AML-193 (cell line): Measurements from ENCODE around the gene TMEM132E.
"Not testable (repeated sequence)": the region's sequence is repeated elsewhere in the genome, so short reads cannot be mapped to it uniquely, and the experiment has no call there.

Experiments
- DNase-seq, 2 experiments: peaks; one replicate each; lab custom pipeline; 2025; lab: John Stamatoyannopoulos, UW

TMEM132E gene, protein sequence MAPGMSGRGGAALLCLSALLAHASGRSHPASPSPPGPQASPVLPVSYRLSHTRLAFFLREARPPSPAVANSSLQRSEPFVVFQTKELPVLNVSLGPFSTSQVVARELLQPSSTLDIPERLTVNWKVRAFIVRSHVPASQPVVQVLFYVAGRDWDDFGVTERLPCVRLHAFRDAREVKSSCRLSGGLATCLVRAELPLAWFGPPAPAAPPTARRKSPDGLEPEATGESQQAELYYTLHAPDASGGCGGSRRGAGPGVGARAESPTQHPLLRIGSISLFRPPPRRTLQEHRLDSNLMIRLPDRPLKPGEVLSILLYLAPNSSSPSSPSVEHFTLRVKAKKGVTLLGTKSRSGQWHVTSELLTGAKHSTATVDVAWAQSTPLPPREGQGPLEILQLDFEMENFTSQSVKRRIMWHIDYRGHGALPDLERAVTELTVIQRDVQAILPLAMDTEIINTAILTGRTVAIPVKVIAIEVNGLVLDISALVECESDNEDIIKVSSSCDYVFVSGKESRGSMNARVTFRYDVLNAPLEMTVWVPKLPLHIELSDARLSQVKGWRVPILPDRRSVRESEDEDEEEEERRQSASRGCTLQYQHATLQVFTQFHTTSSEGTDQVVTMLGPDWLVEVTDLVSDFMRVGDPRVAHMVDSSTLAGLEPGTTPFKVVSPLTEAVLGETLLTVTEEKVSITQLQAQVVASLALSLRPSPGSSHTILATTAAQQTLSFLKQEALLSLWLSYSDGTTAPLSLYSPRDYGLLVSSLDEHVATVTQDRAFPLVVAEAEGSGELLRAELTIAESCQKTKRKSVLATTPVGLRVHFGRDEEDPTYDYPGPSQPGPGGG (N-terminal part only)

DNA sequence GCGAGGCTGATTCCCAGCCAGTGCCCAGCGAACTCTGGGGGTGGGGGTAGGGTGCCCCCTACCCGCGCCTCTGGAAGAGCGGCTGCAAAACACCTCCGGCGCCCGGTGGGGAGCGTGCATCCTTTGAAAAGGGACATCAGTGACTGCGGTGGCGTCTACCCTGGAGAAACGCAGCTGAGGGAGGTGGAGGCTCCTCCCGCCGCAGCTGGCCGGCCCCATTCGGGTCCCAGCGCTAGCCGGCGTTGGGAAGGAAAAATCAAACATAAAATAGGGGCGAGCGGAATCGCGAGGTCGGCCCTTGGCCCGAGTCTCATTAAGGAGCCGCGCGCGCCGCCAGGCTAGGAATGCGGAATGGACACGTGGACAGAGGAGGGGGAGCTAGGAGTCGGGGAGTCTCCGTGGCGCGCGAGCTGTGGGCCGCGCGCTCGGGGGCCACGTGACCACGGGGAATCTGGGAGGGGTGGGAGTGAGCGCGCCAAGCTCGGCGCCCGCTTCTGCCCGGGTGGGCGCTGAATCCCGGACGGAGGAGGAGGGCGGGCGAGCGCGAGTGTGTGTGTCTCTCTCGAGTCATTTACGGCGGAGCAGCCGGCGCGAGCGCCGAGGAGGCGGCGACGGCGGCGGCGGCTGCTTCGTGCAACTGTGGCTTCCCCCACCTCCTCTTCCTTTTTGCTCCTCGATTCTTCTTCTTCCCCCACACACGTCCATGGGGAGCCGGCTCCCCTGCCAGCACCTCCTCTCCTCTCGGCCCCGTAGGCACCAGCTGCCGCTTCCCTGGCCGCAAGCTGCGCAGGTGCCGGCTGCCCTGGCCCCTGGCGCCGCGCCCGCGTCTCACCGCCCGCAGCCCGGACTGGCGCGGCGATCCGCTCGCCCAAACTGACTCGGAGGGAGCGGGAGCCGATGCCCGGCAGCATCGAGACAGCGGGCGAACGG, at the start of gene TMEM132E:
TMEM132E (plus strand) TSS at position 566 of the 930 bp plus-strand sequence. CDS start 1,495 bp downstream, outside the sequence.
- DNase-seq = no peak

DNA sequence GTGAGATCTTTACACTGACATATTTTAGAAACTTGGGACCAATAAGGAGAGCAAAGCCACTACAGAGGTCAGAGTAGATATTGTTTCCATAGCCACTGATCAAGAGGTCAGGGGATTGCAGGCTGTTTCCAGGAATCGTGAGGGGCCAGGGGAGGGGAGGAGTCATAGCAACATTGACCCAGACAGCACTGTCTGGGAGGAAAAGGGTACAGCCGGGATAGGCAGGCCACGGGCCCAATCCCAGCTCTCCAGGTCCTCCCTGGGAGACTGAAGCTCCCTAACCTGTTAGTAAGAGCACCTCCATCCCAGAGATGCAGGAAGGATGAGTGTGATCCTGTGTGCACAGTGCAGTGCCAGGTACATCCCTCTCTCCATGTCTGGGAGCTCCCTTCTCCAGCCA, 48.5 kb upstream of the TMEM132E start:
- no peak for DNase-seq

DNA sequence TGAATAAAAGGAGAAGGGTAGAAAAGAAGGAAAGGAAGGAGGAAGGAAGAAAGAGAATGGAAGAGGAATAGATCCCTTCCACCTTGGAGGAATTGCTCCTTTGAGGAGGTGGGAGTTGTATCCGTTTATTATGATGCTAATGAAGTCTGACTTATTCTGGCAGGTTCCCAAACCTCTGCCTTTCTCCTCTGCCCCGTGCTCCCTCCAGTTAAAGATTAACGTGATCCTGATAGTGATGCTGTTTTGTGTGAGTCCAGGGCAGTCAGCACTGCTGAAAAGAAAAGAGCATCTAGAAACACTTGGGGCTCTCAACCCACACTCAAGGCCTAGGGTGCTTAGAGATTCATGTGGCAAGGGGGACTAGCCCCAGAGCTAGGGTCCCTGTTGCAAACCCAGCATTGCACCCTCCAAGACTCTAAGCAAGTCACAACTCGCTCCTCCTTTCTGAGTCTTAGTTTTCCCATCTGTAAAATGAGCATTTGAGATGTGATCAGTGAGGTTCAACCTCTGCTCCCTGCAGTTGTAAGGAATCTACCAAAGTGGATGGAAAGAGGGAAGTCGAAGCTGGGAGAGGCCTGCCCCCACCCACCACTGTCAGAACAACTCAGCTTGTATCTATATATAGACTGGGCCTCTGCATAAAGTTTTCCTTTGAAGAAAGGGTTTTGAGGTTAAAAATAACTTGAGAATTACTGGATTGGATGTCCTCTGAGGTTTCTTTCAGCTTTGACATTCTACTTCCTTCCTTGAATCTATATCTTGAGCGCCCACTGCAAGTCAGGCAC, 46.9 kb upstream of the TMEM132E start:
- no peak for DNase-seq

DNA sequence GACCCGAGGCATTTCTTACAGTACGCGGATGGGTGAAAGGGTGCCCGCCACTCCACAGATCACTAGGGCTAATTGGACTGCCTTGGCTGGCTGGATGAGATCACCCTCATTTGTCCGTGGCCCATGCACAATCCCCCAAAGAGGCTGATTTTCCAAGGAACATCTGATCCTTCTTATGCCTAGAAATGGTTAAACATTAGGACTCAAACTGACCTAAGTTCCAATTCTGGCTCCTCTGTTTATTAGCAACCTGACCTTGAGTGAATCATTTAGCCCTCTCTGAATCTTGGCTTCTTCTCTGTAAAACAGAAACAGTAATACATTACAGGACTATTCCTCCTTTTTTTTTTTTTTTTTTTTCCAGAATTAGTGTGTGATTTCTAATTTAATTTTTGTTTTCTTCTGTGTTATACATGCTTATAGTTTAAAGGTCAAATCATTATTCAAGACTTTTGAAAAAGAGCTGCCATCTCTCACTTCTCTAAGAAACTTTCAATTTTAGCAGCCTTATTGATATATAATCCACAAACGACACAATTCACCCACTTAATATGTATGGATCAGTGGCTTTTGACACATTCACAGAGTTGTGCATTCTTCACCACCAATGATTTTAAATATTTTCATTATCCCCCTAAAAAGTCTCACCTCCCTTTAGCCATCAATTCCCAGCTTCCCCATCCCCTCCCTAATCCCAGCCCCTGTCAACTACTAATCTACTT, 45.4 kb upstream of the TMEM132E start:
- no peak for DNase-seq

DNA sequence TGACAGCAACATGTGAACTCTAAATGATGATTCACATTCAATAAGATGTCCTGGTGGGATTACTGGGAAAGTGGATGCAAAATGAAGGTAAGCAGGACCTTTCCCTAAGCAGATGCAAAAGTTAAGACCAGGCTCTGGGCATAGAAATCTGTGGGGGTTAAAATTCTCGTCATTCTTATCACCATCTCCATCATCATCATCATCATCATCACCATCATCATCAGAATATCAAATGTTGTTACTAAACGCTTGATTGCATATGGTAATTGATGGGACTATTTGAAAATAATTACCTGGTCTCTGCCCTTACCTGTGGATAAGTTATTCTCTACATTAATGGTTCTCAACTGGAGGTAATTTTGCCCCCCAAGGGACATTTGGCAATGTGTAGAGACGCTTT, 41.9 kb upstream of the TMEM132E start:
- no peak for DNase-seq

DNA sequence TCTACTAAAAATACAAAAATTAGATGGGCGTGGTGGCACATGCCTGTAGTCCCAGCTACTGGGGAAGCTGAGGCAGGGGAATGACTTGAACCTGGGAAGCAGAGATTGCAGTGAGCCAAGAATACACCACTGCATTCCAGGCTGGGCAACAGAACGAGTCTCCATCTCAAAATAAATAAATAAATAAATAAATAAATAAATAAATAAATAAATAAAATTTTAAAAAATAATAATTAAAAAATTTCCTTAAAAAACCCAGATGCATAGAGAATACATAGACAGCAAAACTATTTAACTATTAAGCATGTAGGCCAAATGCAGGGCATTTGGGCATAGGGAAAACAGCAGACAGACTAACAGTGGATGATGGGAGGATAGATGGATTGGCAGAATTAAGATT, 40.8 kb upstream of the TMEM132E start:
- not testable (repeated sequence) for DNase-seq

DNA sequence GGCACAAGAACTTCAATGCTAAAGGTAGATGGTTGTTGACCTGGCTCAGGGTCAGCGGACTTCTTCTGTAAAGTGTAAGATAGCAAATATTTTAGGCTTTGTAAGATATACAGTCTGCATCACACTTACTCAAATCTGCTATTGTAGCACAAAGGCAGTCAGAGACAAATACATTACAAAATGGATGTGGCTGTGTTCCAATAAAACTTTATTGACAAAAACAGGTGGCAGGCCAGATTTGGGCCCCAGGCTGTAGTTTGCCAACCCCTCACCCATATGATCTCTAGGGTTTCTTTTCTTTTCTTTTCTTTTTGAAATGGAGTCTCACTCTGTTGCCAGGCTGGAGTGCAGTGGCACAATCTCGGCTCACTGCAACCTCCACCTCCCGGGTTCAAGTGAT, 39.5 kb upstream of the TMEM132E start:
- DNase-seq = no peak

DNA sequence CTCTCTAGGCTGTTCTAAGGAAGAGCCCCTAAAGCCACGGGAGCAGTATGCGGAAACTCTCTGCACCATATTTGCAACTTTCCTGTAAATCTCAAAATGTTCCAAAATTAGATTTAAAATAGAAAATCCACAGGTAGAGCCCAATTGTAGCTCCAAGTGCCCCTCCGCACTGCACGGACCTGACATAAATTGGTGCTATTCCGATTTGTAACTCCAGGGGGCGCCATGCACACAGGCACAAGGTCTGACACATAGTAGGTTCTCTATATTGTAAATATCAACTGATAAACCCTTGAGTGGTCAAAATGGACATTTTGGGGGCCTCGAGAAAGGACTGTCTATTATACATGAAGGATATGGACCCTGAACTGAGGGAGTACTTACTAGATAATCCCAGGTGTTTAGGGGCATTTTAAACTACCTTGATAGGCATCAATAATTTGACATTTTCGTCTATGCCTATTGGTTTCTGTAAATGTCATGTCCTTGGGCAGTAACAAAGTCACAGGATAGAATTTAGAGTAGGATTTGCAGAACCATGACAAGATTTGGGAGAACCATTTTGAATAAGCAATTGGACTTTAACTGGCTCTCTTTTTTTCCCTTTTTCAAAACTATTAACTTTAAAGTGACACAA, 36.6 kb upstream of the TMEM132E start:
- DNase-seq = peak; percentile 27 to 30

DNA sequence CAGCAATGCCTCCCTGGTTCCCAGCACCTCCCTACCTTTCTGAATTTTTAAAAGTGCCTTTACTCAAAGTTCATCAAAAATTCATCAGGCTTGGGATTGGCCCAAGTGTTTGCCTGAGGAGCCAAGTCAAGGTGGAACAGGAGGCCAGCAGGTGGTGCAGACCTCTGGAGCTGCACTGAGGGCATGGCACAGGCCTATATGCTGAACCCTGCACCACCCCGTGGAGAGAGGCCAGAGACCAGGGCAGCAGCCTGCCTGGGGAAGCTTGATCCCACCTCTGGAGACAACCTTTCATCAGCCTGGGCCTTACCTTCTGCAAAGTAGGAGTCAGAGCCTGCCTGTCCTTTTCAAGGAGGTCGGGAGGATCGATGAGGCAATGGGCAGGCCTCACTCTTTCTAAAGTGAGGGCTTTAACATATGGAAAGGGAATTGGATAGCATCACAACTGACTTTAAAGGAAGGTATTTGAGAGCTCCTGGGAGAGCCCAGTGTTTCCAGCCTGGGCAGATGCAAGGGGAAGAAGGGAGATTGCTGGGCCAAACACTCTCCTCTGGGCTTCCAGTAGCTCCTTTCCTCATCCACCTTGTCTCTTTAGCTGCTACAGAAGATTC, 31.8 kb upstream of the TMEM132E start:
- no peak for DNase-seq

DNA sequence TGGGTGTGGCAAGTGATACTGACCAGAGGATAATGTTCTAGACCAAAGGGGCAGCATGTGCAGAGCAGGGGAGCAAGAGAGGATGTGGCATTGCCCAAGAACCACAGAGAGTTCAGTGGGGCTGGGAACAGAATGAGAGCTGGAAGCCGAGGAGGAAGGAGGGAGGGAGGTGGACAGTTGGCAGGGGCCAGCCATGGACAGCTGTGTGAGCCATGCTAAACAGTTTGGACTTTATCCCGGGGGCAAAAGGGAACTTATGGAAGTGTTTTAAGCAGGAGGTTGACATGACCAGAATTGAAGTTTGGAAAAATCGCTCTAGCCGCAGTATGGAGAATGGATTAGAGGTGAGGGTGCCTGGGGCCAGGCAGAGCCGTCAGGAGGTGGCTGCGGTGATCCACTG, 29.4 kb upstream of the TMEM132E start:
- DNase-seq = no peak

DNA sequence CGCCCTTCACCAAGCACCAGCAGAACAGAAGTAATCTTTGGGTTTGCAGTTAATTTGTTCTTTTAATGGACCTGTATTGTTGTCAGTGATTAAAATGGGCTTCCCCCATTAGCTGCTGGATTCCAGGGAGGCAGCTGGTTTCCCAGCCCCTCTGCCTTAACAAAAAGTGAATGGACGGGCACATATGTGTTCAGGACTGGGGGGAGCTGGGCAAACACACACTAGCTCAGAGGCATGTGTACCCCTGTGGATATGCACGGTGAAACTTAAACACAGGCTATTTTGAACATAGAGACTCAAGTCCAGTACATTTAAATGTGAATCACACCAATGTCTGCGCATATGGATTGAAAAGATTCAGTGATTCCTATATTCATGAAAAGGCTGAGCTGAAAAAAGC, 25.5 kb upstream of the TMEM132E start:
- no peak for DNase-seq

DNA sequence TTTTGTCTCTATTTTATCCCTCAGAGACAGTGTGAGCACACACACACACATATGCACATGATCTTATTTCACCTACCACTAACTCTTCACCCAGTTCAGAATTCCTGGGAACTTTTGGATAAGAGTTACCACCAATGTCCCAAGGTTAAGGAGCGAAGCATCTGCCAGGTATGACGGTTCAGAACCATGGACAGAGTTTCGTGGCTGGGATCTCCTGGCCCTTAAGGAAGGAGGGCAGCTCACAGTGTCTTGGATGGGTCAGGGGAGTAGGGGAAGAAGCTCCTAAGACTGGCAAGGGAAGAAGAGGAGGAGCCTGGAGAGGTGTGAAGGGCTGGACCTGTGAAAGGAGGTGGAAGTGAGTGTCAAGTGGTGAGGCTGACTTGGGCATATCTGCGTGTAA, 23.0 kb upstream of the TMEM132E start:
- no peak for DNase-seq

DNA sequence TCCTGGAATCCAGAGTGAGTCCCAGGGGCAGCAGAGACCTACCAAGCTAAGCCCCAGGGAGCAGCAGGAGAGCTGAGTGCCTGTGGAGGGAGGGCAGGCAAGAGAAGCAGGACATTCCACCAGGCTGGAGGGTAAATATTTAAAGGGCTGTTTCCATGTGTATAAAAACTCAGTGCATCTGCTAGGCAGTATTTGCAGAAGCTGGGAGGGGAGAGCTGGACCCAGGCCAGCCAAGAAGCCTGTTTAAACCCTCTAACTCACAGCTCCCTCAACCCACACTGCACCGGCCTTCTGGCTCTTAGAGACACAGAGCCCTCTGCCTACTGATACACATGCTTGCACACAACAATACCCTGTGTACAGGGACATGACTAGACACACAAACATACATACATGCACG, 22.5 kb upstream of the TMEM132E start:
- DNase-seq = no peak

DNA sequence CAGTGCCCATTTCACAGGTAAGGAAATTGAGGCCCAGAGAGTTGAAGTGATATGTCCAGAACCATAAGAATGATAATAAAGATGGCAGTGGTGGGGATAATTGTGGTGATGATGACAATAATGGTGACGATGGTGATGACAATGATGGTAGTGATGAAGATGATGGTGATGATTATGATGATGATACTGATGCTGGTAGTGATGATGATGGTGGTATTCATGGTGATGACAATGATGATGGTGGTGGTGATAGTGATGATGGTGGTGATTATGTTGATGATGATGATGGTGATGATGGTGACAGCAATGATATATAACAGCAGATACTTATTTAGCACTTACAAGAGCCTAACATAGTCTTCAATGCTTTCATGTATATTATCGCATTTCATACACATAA, 18.1 kb upstream of the TMEM132E start:
- DNase-seq = no peak

DNA sequence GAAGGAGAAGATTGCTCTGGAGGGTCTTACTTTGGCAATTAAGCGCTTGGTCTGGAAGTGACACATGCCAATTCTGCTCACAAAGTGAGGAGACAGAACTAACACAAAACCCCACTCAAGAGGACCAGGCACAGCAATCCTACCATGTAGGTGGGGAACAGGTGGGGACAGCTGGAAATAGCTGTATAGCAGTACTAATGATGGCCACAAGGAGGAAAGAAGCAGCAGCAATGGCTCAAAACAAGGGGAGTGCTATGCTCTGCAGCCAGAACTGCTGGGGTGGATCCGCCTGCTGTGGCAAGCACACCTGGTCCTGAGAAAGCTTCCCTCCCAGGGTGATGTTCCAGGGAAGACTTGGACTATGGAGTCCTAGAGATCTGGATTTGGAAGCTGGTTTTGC, 17.0 kb upstream of the TMEM132E start:
- DNase-seq = no peak

DNA sequence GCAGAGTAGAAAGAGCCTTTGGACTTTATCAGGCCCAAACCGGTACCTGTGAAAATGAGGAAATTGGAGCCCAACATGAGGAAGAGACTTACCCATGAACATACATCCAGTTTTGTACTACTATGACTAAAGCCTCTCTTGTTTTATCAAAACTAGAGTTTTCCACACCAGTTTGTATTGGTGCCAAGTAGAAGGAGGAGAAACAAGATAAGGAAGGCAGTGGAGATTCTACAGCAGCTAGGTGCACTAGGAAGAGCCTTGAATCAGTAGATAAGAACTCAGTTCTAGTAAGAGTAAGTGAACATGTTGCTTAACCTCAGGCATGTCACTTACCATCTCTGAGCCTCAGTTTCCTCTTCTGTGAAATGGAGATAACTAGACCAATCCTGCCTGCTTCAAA, 13.7 kb upstream of the TMEM132E start:
- no peak for DNase-seq

DNA sequence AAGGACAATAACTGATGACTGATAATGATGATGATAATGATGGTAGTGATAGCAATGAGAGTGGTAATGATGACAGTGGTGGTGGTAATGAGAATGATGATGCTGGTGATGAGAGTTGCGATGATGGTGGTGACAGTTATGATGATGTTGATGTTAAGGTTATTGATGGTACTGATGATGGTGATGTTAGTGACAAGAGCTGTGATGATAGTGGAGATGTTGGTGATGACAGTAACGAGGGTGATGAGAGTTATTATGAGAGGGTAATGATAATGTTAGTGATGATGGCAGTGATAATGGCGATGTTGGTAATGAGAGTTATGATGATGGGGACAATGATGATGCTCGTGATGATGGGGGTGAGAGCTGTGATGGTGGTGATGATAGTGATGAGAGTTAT, 13.2 kb upstream of the TMEM132E start:
- no peak for DNase-seq

DNA sequence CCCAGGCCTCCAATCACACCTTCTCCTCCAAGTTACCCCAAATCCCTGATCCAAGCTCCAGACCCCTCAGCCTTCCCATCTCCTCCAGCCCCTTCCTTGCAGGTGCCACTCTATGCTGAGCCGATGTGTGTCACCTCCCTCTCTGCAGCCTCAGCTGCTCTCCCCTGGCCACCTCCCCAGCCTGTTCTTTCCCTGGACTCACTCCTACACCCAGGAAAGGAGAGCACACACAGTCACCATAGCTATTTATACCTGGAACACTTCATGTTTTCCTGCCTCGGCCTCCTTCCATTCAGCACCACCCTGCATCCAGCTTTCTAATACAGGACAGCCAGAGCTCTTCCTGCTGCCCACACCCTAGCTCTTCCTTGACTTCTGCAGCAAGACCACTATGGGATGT, 12.5 kb upstream of the TMEM132E start:
- DNase-seq = no peak

DNA sequence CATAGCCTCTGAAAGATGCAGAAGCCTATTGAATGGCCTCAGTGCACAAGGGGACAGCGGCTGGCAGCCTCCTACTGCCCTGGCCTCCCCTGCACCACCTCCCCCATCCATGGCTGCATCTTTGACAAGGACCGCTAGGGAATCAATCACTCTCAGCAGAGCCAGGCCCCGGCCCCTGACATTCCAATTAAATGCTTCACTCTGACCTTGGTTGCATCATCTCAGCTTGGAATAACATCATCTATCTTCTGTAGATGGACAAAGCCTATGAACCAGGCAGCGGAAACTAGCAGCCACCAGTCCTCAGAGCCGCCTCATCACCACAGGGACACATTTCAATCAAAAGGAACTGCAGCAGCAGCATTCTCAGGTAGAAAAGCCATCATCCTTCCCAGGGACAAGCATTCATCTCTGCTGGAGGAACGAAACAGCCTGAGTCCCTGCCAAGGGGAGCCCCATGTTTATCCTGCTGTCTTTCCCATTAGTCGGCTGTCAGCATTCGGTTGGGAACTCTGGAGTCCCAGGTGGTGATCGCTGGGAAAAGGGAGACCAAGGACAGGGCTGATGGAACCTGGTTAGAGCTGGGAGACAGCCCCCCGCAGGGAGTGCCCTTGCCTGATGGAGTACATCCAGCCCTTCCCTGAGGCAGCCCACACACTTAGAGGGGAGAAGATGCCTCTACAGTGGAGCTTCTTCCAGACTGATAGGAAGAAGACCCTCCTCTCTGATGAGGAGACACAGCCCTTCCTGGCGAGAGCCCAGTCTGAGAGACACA, 11.5 kb upstream of the TMEM132E start:
- no peak for DNase-seq
